Spleen (tissue), 11 donors: ENCODE measurements around the gene INA. TPM values are rescaled to one million over a fixed set of nuclear protein-coding genes. Genes with fewer than 3 reads are reported as not detected.

Source experiments
- DNase-seq: peaks from one replicate; pipeline ENCODE4 v3.0.0-alpha.2; 2020
- H3K27ac ChIP-seq, 8 donors: fragments of 200-600 bp; sonication (generic) in 7 of 8; 1 replicate in 4 of 8; 2 replicates in 4 of 8; pipeline versions ENCODE4 v1.5.0 to v1.8.0; 2016 to 2021; ENCODE audit warnings: inconsistent platforms in 4 of 8, mild to moderate bottlenecking in 4 of 8, moderate library complexity in 1 of 8
- H3K27me3 ChIP-seq, 7 donors: fragments of 200-600 bp; sonication (generic) in 6 of 7; replicated peaks in 1 of 7; 1 replicate in 4 of 7; 2 replicates in 3 of 7; pipeline versions ENCODE4 v1.5.0 to v1.8.0; 2016 to 2021; ENCODE audit warnings: inconsistent platforms in 3 of 7, mild to moderate bottlenecking in 1 of 7
- H3K36me3 ChIP-seq, 6 donors: fragments of 200-600 bp; sonication (generic) in 5 of 6; 1 replicate in 4 of 6; 2 replicates in 2 of 6; pipeline versions ENCODE4 v1.5.0 to v1.8.0; 2016 to 2021; ENCODE audit warnings: inconsistent platforms in 2 of 6
- H3K4me1 ChIP-seq, 6 donors: fragments of 200-600 bp; sonication (generic) in 5 of 6; 1 replicate in 3 of 6; 2 replicates in 3 of 6; pipeline versions ENCODE4 v1.5.0 to v1.8.0; 2016 to 2021; ENCODE audit warnings: inconsistent platforms in 3 of 6
- H3K4me3 ChIP-seq, 8 donors: fragments of 200-600 bp; sonication (generic) in 7 of 8; 1 replicate in 4 of 8; 2 replicates in 4 of 8; pipeline versions ENCODE4 v1.5.0 to v1.8.0; 2016 to 2021; ENCODE audit warnings: inconsistent platforms in 4 of 8, mild to moderate bottlenecking in 4 of 8, moderate library complexity in 2 of 8
- H3K9me3 ChIP-seq, 8 donors: fragments of 200-600 bp; sonication (generic) in 7 of 8; 1 replicate in 4 of 8; 2 replicates in 4 of 8; pipeline versions ENCODE4 v1.5.0 to v1.8.0; 2016 to 2021; ENCODE audit warnings: inconsistent platforms in 4 of 8
- POLR2A ChIP-seq, 3 donors: fragments of 450-650 bp; IDR thresholded peaks; one replicate each; pipeline ENCODE4 v1.5.1; 2017; ENCODE audit warnings: antibody characterized with exemption in 3 of 3, mild to moderate bottlenecking in 1 of 3
- POLR2AphosphoS5 ChIP-seq, 3 donors: sonication (generic); formaldehyde crosslinking; IDR thresholded peaks; one replicate each; pipeline ENCODE4 v1.5.1; 2017; ENCODE audit warnings: antibody characterized with exemption in 3 of 3
- WGBS, 5 donors: extraction: QIAGEN DNeasy Blood & Tissue Kit in 3 of 5; methylation state at CpG; one replicate each; pipeline versions ENCODE4 v1.1.5 to v1.1.7; 2013 to 2018; 5-methylcytosine and 5-hydroxymethylcytosine counted together
- intact Hi-C: fragments of 100-400 bp; cut with DNase I; formaldehyde crosslinking; loops from one replicate; pipeline ENCODE4 v1.15.0; 2023; ENCODE audit warnings: low total_unique reads
- polyA plus RNA-seq, 3 donors: library from polyadenylated mRNA; stranded (reverse); fragments of 200-250 nt; gene quantifications; one replicate each; pipeline ENCODE4 v1.2.1, GENCODE V29; 2013
- total RNA-seq, 7 donors: library from RNA; depleted of rRNA in 3 of 7; stranded (reverse); fragments of >200 nt in 3 of 7; fragmentation: NEBNext Ultra II Directional in 4 of 7; extraction: Animal tissue kit (Norgen Biotek cat#: 25700) in 4 of 7; gene quantifications; one replicate each; pipeline versions ENCODE4 v1.1.0 to v1.2.1, GENCODE V29; 2016 to 2021
- TF ChIP-seq, protein P1 (sequence below), 11 experiments: fragments of 200-600 bp in 7 of 11; fragments of 450-650 bp in 4 of 11; sonication (generic) in 4 of 11; IDR thresholded peaks in 8 of 11; conservative IDR thresholded peaks in 3 of 11; 1 replicate in 7 of 11; 2 replicates in 4 of 11; pipeline versions ENCODE4 v1.4.0 to v1.8.0; 2016 to 2021; ENCODE audit warnings: antibody characterized with exemption in 11 of 11, inconsistent platforms in 4 of 11, mild to moderate bottlenecking in 1 of 11
- donor health status: healthy with polysubstance abuse.
- donor health status: DM: no; HTN: no; CAD: no; lungs with moderate emphysema.
- donor health status: DM: no; HTN: no; CAD: no.
- donor health status: Bipolar disorder and iron deficiency.
- donor health status: healthy.
- donor health status: DM: no; HTN: no; CAD: no.
- donor health status: DM: yes; HTN: yes; CAD: no.

Gene INA
- total and polyA plus RNA-seq, 10 donors: 0.02 to 0.09 (median 0.03) TPM; not detected in 7

DNA sequence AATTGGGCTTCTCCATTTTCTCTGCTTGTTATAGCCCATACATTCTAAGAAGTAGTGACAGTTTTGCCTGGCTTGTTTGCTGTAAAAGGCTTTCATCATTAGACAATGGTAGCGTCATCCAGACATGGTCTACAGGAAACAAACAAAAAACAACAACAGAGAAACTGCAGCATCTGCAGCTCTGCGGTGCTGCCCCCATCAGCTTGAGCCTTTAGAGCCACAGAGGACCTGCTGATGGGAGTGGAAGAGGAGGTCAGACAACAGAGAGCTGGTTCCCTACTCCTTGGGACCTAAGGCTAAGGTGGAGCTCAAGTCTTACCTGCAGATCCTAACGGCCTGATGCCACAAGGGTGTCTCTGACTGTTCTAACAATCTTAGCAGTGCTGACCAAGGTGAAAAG is 3.1 kb downstream of the INA start:
- TF ChIP-seq POLR2A (IDR thresholded peaks at IDR 0.05) (no peak), POLR2AphosphoS5 (IDR thresholded peaks at IDR 0.05) (no peak)
- TF ChIP-seq, protein P1, sequence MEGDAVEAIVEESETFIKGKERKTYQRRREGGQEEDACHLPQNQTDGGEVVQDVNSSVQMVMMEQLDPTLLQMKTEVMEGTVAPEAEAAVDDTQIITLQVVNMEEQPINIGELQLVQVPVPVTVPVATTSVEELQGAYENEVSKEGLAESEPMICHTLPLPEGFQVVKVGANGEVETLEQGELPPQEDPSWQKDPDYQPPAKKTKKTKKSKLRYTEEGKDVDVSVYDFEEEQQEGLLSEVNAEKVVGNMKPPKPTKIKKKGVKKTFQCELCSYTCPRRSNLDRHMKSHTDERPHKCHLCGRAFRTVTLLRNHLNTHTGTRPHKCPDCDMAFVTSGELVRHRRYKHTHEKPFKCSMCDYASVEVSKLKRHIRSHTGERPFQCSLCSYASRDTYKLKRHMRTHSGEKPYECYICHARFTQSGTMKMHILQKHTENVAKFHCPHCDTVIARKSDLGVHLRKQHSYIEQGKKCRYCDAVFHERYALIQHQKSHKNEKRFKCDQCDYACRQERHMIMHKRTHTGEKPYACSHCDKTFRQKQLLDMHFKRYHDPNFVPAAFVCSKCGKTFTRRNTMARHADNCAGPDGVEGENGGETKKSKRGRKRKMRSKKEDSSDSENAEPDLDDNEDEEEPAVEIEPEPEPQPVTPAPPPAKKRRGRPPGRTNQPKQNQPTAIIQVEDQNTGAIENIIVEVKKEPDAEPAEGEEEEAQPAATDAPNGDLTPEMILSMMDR (IDR thresholded peaks at IDR 0.05 in 8 of 11, conservative IDR thresholded peaks at IDR 0.05 in 3 of 11): no peak
- WGBS, 5 donors: 54 to 72% (median 66%) methylated on average over 3 of the region's 3 CpGs
- intact Hi-C loops: no loop called here

GRCh38 chr10:103280506-103280905 is 3.6 kb downstream of the INA start:
- Histone ChIP-seq H3K4me3 (no peak overlapping the region), H3K27me3 (peaks cover 0 to 96% (median 53%) of the 10 kb centered on the region in 7 donors), H3K27ac (no peak overlapping the region), H3K9me3 (peaks cover 0 to 3% (median 0%) of the 10 kb centered on the region in 8 donors), H3K36me3 (no peaks in the 10 kb centered on the region), H3K4me1 (peaks cover 7 to 28% (median 17%) of the 10 kb centered on the region in 6 donors)
- TF ChIP-seq, protein P1 (IDR thresholded peaks at IDR 0.05 in 8 of 11, conservative IDR thresholded peaks at IDR 0.05 in 3 of 11): no peak
- no peak for TF ChIP-seq POLR2A (IDR thresholded peaks at IDR 0.05)
- no peak for TF ChIP-seq POLR2AphosphoS5 (IDR thresholded peaks at IDR 0.05)
- 85 to 100% (median 93%) methylated on average over 2 of the region's 2 CpGs for WGBS, 5 donors
- DNase-seq: no peak
- intact Hi-C loops: no loop called here

More for the DNA sequence above, 3.1 kb downstream of the INA start:
- H3K27me3 ChIP-seq: peaks cover 0 to 96% (median 55%) of the 10 kb centered on the region in 7 donors
- peaks cover 7 to 28% (median 17%) of the 10 kb centered on the region in 6 donors for H3K4me1 ChIP-seq
- peaks cover 0 to 3% (median 0%) of the 10 kb centered on the region in 8 donors for H3K9me3 ChIP-seq
- no peaks in the 10 kb centered on the region for H3K36me3 ChIP-seq
- H3K27ac ChIP-seq: no peak overlapping the region
- no peak for DNase-seq
- H3K4me3 ChIP-seq: no peak overlapping the region

- Histone ChIP-seq H3K36me3 (no peaks in the 10 kb centered on the region), H3K27ac (no peak overlapping the region), H3K4me1 (peaks cover 2 to 20% (median 12%) of the 10 kb centered on the region in 6 donors), H3K4me3 (no peak overlapping the region), H3K9me3 (peaks cover 0 to 3% (median 0%) of the 10 kb centered on the region in 8 donors), H3K27me3 (peaks cover 0 to 96% (median 40%) of the 10 kb centered on the region in 7 donors)
- TF ChIP-seq, protein P1 (IDR thresholded peaks at IDR 0.05 in 8 of 11, conservative IDR thresholded peaks at IDR 0.05 in 3 of 11): no peak
- TF ChIP-seq POLR2AphosphoS5 (IDR thresholded peaks at IDR 0.05): no peak
- no peak for TF ChIP-seq POLR2A (IDR thresholded peaks at IDR 0.05)
- intact Hi-C loops: no loop called here
- 4 to 11% (median 6%) methylated on average over 13 to 14 of the region's 14 CpGs for WGBS, 5 donors
- DNase-seq: no peak
These were observed 4.8 kb downstream of the INA start for GRCh38 chr10:103281753-103282152.

DNA sequence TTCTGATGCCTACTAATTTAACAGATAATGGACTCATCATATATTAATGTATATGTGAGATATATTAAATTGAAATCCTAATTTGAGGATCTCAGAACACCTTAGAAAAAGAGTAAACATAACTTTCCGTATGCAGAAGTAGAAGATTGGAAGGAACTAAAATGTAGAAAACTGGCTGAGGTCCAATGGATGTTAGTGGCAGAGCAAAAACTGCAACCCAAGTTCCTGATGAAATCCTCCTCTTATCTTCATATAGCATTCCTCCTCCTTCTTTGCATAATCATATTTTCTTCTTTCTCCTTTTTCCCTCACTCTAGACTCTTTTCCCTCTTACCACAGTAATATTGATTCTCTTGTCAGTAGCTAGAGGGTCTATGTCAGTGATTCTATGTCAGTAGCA is 6.0 kb downstream of the INA start:
- intact Hi-C loops: no loop called here
- 23 to 43% (median 40%) methylated on average over 1 of the region's 1 CpG for WGBS, 5 donors
- peaks cover 0 to 96% (median 28%) of the 10 kb centered on the region in 7 donors for H3K27me3 ChIP-seq

More for the DNA sequence above, 6.0 kb downstream of the INA start:
- H3K9me3 ChIP-seq: peaks cover 0 to 2% (median 0%) of the 10 kb centered on the region in 8 donors
- H3K27ac ChIP-seq: no peak overlapping the region
- TF ChIP-seq, protein P1 (IDR thresholded peaks at IDR 0.05 in 8 of 11, conservative IDR thresholded peaks at IDR 0.05 in 3 of 11): no peak
- H3K4me1 ChIP-seq: peaks cover 0 to 8% (median under 1%) of the 10 kb centered on the region in 6 donors
- no peak for DNase-seq
- no peaks in the 10 kb centered on the region for H3K36me3 ChIP-seq
- H3K4me3 ChIP-seq: no peak overlapping the region
